GM23248 (cell line): ENCODE measurements around the gene NUDT22. TPM values are rescaled to one million over a fixed set of nuclear protein-coding genes. Genes with fewer than 3 reads are reported as not detected.

Source experiments
- DNase-seq: peaks from one replicate; pipeline ENCODE4 v3.0.0-alpha.2; 2015
- H2AFZ ChIP-seq: fragments of 200-600 bp; sonication (generic); 2 replicates; pipeline ENCODE4 v1.6.1; 2016; ENCODE audit warnings: antibody characterized with exemption
- H3F3A ChIP-seq: fragments of 200-600 bp; sonication (generic); 2 replicates; pipeline ENCODE4 v1.6.1; 2016; ENCODE audit warnings: mild to moderate bottlenecking, antibody characterized with exemption, mixed run types; ENCODE audit not compliant: insufficient read depth
- H3K27ac ChIP-seq: fragments of 200-600 bp; sonication (generic); 2 replicates; pipeline ENCODE4 v1.5.1; 2016; ENCODE audit warnings: mild to moderate bottlenecking
- H3K27me3 ChIP-seq: fragments of 200-600 bp; sonication (generic); replicated peaks from 2 replicates; pipeline ENCODE4 v1.6.1; 2016; ENCODE audit warnings: mild to moderate bottlenecking; ENCODE audit not compliant: insufficient read depth
- H3K36me3 ChIP-seq: fragments of 200-600 bp; sonication (generic); 2 replicates; pipeline ENCODE4 v1.6.1; 2016; ENCODE audit warnings: low read depth, mild to moderate bottlenecking
- H3K4me1 ChIP-seq: fragments of 200-600 bp; sonication (generic); 2 replicates; pipeline ENCODE4 v1.6.1; 2016; ENCODE audit warnings: mild to moderate bottlenecking; ENCODE audit not compliant: insufficient read depth
- H3K4me2 ChIP-seq: fragments of 200-600 bp; sonication (generic); one replicate; pipeline ENCODE4 v1.6.1; 2016; ENCODE audit warnings: mild to moderate bottlenecking; ENCODE audit not compliant: unreplicated experiment
- H3K4me3 ChIP-seq: fragments of 200-600 bp; sonication (generic); 2 replicates; pipeline ENCODE4 v1.5.1; 2016; ENCODE audit warnings: mild to moderate bottlenecking
- H3K79me2 ChIP-seq: fragments of 200-600 bp; sonication (generic); 2 replicates; pipeline ENCODE4 v1.6.1; 2016; ENCODE audit warnings: mild to moderate bottlenecking; ENCODE audit not compliant: insufficient read depth
- H3K9ac ChIP-seq: fragments of 200-600 bp; sonication (generic); 2 replicates; pipeline ENCODE4 v1.6.1; 2016; ENCODE audit warnings: mild to moderate bottlenecking
- H3K9me2 ChIP-seq: fragments of 200-600 bp; sonication (generic); 2 replicates; pipeline ENCODE4 v1.6.1; 2016; ENCODE audit warnings: mixed run types, mild to moderate bottlenecking, moderate library complexity; ENCODE audit not compliant: insufficient read depth
- H3K9me3 ChIP-seq: fragments of 200-600 bp; sonication (generic); one replicate; pipeline ENCODE4 v1.6.1; 2017; ENCODE audit warnings: low read depth
- H4K20me1 ChIP-seq: fragments of 200-600 bp; sonication (generic); 2 replicates; pipeline ENCODE4 v1.6.0; 2016; ENCODE audit not compliant: insufficient read depth
- EZH2 ChIP-seq: fragments of 200-600 bp; sonication (generic); IDR thresholded peaks from 2 replicates; pipeline ENCODE4 v1.6.1; 2018; ENCODE audit warnings: antibody characterized with exemption, mild to moderate bottlenecking; ENCODE audit not compliant: insufficient read depth, poor library complexity, severe bottlenecking
- EZH2phosphoT487 ChIP-seq: fragments of 200-600 bp; sonication (generic); IDR thresholded peaks from 2 replicates; pipeline ENCODE4 v1.6.1; 2018; ENCODE audit warnings: antibody characterized with exemption, moderate library complexity, mild to moderate bottlenecking, low read depth; ENCODE audit not compliant: insufficient read depth
- WGBS, 2 experiments: methylation state at CpG; one replicate each; pipeline ENCODE4 v1.1.6; 2015 to 2017; ENCODE audit warnings: low lambda C conversion rate in 2 of 2, low coverage in 1 of 2; ENCODE audit errors: missing lambda C conversion rate in 2 of 2; 5-methylcytosine and 5-hydroxymethylcytosine counted together
- in situ Hi-C: fragments of 300-500 bp; cut with MboI; formaldehyde crosslinking; loops from 2 replicates; pipeline ENCODE4 v1.15.0; 2020
- polyA plus RNA-seq: library from polyadenylated mRNA; unstranded; fragments of >200 nt; fragmentation: Nextera tagmentation; extraction: Ambion mirVana; gene quantifications from 2 replicates; pipeline ENCODE4 v1.2.1, GENCODE V29; 2016
- total RNA-seq: library from RNA; depleted of rRNA; stranded (reverse); fragments of >200 nt; shearing (Covaris generic); gene quantifications from 2 replicates; pipeline ENCODE4 v1.2.3, GENCODE V29; 2014

Gene NUDT22
- total and polyA plus RNA-seq, 2 experiments from 2014 or later: 74.5 to 97.9 TPM

- no peak for TF ChIP-seq EZH2
- no peak for TF ChIP-seq EZH2phosphoT487
- in situ Hi-C loops: no loop called here
- peak overlapping the region; percentile 62 for H2AFZ ChIP-seq
Measured at GRCh38 chr11:64269540-64270220, 43.6 kb downstream of the NUDT22 start.

DNA sequence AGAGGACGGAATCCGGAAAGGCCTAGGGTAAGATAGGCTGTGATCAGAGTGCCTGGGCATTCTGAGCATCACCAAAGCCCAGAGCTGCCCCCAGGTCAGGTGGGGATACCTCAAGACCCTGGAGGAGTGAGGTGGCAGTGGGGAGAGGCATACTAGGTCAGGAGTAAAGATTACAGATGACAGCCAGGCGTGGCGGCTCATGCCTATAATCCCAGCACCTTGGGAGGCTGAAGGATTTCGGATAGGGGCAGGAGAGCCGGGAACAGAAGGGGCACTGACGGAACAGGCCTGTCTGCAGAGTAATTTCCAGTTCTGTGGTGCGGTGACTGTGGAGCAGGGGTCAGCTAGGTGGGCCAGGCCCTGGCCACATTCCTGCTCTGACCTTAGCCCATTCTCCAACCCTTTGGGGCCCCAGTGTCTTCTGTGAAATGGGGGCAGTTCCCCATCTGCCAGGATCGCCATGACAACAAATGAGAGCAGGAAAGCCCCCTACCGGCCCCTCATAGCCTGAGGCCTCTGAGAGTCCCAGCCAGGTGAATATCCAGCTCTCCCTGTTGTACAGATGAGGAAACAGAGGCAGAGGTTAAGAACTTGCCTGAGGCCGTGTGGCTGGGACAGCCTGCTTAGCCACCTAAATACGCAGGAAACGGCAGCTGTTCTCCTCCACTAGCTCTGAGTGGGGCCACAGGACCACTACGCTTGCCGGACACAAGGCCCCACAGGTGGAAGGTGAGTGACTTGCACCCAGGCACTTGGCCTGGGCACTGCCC is 49.1 kb downstream of the NUDT22 start:
- in situ Hi-C loops: no loop called here
- H3K4me2 ChIP-seq: no peak overlapping the region
- H2AFZ ChIP-seq: no peak overlapping the region
- no peaks in the 10 kb centered on the region for H3K9me3 ChIP-seq
- peaks cover 41% of the 10 kb centered on the region for H3F3A ChIP-seq
- no peak for TF ChIP-seq EZH2phosphoT487
- no peak for TF ChIP-seq EZH2
- no peaks in the 10 kb centered on the region for H4K20me1 ChIP-seq
- no peaks in the 10 kb centered on the region for H3K9me2 ChIP-seq
- no peak overlapping the region for H3K27ac ChIP-seq
- H3K36me3 ChIP-seq: 0 out of 2 replicates have a peak, but pooled peaks cover 4% of the 10 kb centered on the region
- H3K4me1 ChIP-seq: peaks cover 21% of the 10 kb centered on the region
- 92% methylated on average over 13 to 15 of the region's 15 CpGs for WGBS, 2 experiments
- H3K27me3 ChIP-seq: no peaks in the 10 kb centered on the region
- DNase-seq: no peak
- H3K4me3 ChIP-seq: no peak overlapping the region
- no peak overlapping the region for H3K9ac ChIP-seq
- H3K79me2 ChIP-seq: peaks cover 34% of the 10 kb centered on the region

More at GRCh38 chr11:64269540-64270220, 43.6 kb downstream of the NUDT22 start:
- H3K4me1 ChIP-seq: peaks cover 23% of the 10 kb centered on the region
- H4K20me1 ChIP-seq: no peaks in the 10 kb centered on the region
- H3K9ac ChIP-seq: peak overlapping the region; percentile 84
- peak overlapping the region; percentile 83 for H3K27ac ChIP-seq
- peak overlapping the region; percentile 87 for H3K4me3 ChIP-seq
- no peaks in the 10 kb centered on the region for H3K9me3 ChIP-seq
- no peaks in the 10 kb centered on the region for H3K9me2 ChIP-seq
- H3K4me2 ChIP-seq: peak overlapping the region; percentile 83
- WGBS, 2 experiments: 1% methylated on average over 48 to 58 of the region's 58 CpGs
- peaks cover 23% of the 10 kb centered on the region for H3F3A ChIP-seq
- peak; percentile 100 for DNase-seq
- no peaks in the 10 kb centered on the region for H3K27me3 ChIP-seq
- H3K79me2 ChIP-seq: peaks cover 30% of the 10 kb centered on the region
- H3K36me3 ChIP-seq: no peaks in the 10 kb centered on the region

GRCh38 chr11:64275841-64276240 is 49.8 kb downstream of the NUDT22 start:
- Histone ChIP-seq H3K27ac (peak overlapping the region; percentile 34; the same call in 1 of the 2 replicates), H3K9ac (no peak overlapping the region), H3K4me2 (no peak overlapping the region), H3F3A (peaks cover 36% of the 10 kb centered on the region), H3K9me3 (no peaks in the 10 kb centered on the region), H3K27me3 (no peaks in the 10 kb centered on the region), H3K4me1 (peaks cover 21% of the 10 kb centered on the region), H3K79me2 (peaks cover 34% of the 10 kb centered on the region), H3K4me3 (no peak overlapping the region), H3K9me2 (no peaks in the 10 kb centered on the region), H4K20me1 (no peaks in the 10 kb centered on the region), H3K36me3 (0 out of 2 replicates have a peak, but pooled peaks cover 4% of the 10 kb centered on the region), H2AFZ (no peak overlapping the region)
- 82 to 83% methylated on average over 2 of the region's 2 CpGs for WGBS, 2 experiments
- DNase-seq: no peak
- in situ Hi-C loops: no loop called here
- TF ChIP-seq EZH2phosphoT487 (no peak), EZH2 (no peak)

DNA sequence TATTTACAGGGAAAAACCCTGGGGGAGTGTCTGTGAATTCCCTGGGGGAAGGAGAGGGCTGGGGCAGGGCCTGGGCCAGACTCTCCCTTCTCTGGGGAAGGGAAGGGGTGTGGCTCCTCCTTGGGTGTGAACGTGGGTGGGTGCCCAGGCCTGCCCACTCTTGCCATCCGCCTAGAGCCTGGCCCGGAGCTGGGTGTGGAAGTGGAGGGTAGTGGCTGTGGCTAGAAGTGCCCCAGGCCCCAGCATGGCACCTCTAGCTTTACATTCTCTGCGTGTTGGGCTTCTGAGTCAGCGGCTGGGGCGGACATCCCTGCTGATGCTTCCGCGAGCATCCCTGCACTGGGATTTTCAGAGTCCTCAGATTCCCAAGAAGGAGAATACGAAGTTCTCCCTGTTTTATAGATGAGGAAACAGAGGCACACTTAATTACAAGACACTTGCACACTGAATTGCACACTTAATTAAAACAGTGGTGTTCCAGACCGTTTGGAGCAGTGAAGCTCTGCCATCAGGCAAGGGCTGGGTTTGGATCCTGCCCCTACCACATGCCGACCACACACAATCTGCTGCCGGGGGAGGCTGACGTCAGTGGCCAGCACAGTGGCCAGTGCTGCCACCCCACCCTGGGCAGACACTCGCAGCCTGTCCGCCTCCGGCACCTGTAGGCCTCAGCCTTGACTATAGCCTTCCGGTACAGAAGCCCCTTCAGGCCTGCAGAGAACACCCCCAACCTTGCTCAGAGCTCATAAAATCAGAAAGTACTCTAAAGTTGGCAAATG is 50.8 kb downstream of the NUDT22 start:
- H3K4me2 ChIP-seq: peak overlapping the region; percentile 58
- H3K9me3 ChIP-seq: no peaks in the 10 kb centered on the region
- H3K9ac ChIP-seq: peak overlapping the region; percentile 52
- H3K36me3 ChIP-seq: 0 out of 2 replicates have a peak, but pooled peaks cover 4% of the 10 kb centered on the region
- no peaks in the 10 kb centered on the region for H3K9me2 ChIP-seq
- H3K4me1 ChIP-seq: peaks cover 19% of the 10 kb centered on the region
- TF ChIP-seq EZH2 (no peak), EZH2phosphoT487 (no peak)
- peak; percentile 92 for DNase-seq
- peak overlapping the region; percentile 68 for H2AFZ ChIP-seq
- no peaks in the 10 kb centered on the region for H3K27me3 ChIP-seq
- H4K20me1 ChIP-seq: no peaks in the 10 kb centered on the region
- H3F3A ChIP-seq: peaks cover 32% of the 10 kb centered on the region
- peak overlapping the region; percentile 84 for H3K27ac ChIP-seq
- 18 to 23% methylated on average over 17 of the region's 17 CpGs for WGBS, 2 experiments
- peaks cover 37% of the 10 kb centered on the region for H3K79me2 ChIP-seq
- in situ Hi-C loops: no loop called here
- peak overlapping the region; percentile 15; the same call in 1 of the 2 replicates for H3K4me3 ChIP-seq
